Ishikawa (cell line): ENCODE results near the gene DCLK1.

Source experiments
- CEBPB ChIP-seq: IDR thresholded peaks from 2 replicates; pipeline ENCODE4 v1.6.1; 2012
- CREB1 ChIP-seq: IDR thresholded peaks from 2 replicates; pipeline ENCODE4 v1.6.1; 2012; ENCODE audit warnings: low read depth
- EGR1 ChIP-seq: IDR thresholded peaks from 2 replicates; pipeline ENCODE4 v1.6.1; 2012
- EP300 ChIP-seq: IDR thresholded peaks from 2 replicates; pipeline ENCODE4 v1.6.1; 2012; ENCODE audit warnings: borderline replicate concordance
- NFIC ChIP-seq: IDR thresholded peaks from 2 replicates; pipeline ENCODE4 v1.6.1; 2012
- RAD21 ChIP-seq: IDR thresholded peaks from 2 replicates; pipeline ENCODE4 v1.6.1; 2012; ENCODE audit warnings: low read depth
- TAF1 ChIP-seq: IDR thresholded peaks from 2 replicates; pipeline ENCODE4 v1.6.1; 2012; ENCODE audit warnings: low read depth, mild to moderate bottlenecking
- TCF12 ChIP-seq: IDR thresholded peaks from 2 replicates; pipeline ENCODE4 v1.6.1; 2012; ENCODE audit warnings: low read depth
- TEAD4 ChIP-seq: IDR thresholded peaks from 2 replicates; pipeline ENCODE4 v1.6.1; 2012
- YY1 ChIP-seq: IDR thresholded peaks from 2 replicates; pipeline ENCODE4 v1.6.1; 2012; ENCODE audit warnings: low read depth
- TF ChIP-seq, protein P1 (sequence below): IDR thresholded peaks from 2 replicates; pipeline ENCODE4 v1.6.1; 2012; ENCODE audit warnings: low read depth, mild to moderate bottlenecking
- TF ChIP-seq, protein P2 (sequence below): IDR thresholded peaks from 2 replicates; pipeline ENCODE4 v1.6.1; 2012
- TF ChIP-seq, protein P3 (sequence below): IDR thresholded peaks from 2 replicates; pipeline ENCODE4 v1.6.1; 2012

- TF ChIP-seq, protein P1, sequence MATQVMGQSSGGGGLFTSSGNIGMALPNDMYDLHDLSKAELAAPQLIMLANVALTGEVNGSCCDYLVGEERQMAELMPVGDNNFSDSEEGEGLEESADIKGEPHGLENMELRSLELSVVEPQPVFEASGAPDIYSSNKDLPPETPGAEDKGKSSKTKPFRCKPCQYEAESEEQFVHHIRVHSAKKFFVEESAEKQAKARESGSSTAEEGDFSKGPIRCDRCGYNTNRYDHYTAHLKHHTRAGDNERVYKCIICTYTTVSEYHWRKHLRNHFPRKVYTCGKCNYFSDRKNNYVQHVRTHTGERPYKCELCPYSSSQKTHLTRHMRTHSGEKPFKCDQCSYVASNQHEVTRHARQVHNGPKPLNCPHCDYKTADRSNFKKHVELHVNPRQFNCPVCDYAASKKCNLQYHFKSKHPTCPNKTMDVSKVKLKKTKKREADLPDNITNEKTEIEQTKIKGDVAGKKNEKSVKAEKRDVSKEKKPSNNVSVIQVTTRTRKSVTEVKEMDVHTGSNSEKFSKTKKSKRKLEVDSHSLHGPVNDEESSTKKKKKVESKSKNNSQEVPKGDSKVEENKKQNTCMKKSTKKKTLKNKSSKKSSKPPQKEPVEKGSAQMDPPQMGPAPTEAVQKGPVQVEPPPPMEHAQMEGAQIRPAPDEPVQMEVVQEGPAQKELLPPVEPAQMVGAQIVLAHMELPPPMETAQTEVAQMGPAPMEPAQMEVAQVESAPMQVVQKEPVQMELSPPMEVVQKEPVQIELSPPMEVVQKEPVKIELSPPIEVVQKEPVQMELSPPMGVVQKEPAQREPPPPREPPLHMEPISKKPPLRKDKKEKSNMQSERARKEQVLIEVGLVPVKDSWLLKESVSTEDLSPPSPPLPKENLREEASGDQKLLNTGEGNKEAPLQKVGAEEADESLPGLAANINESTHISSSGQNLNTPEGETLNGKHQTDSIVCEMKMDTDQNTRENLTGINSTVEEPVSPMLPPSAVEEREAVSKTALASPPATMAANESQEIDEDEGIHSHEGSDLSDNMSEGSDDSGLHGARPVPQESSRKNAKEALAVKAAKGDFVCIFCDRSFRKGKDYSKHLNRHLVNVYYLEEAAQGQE, result no peak
- TF ChIP-seq YY1 (no peak), CREB1 (no peak), EGR1 (no peak), TAF1 (no peak), RAD21 (no peak), TEAD4 (no peak), EP300 (no peak), NFIC (no peak), CEBPB (no peak), TCF12 (no peak)
- TF ChIP-seq, protein P2, sequence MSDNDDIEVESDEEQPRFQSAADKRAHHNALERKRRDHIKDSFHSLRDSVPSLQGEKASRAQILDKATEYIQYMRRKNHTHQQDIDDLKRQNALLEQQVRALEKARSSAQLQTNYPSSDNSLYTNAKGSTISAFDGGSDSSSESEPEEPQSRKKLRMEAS, result no peak
- TF ChIP-seq, protein P3, sequence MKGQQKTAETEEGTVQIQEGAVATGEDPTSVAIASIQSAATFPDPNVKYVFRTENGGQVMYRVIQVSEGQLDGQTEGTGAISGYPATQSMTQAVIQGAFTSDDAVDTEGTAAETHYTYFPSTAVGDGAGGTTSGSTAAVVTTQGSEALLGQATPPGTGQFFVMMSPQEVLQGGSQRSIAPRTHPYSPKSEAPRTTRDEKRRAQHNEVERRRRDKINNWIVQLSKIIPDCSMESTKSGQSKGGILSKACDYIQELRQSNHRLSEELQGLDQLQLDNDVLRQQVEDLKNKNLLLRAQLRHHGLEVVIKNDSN, result no peak
These were observed 403.3 kb downstream of the DCLK1 start for GRCh38 chr13:35727881-35728280.
